ENCODE measurements around the gene RAB7B. TPM values are rescaled to one million over a fixed set of nuclear protein-coding genes. Genes with fewer than 3 reads are reported as not detected.
A peak's percentile ranks its signal among the peaks of the same experiment; 100 is the strongest.

The RAB7B gene
- total RNA-seq, 1 donor from 2014 or later = 6.3 TPM

DNA sequence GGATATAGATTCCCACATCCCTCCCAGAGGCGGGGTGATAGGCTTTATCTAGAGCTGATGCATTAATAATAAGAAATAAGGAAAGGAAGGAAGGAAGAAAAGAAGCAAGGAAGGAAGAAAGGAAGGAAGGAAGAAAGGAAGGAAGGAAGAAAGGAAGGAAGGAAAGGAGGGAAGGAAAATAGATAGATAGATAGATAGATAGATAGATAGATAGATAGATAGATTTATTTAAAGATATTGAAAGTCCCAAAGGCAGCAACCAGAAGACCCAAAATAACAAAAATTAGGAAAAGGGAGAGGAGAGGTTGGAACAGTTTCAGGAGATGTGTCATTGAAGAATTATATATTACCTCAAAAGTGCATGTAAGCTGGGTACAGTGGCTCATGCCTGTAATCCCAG, 47.7 kb downstream of the RAB7B start:
- Histone ChIP-seq H3K36me3 (ENCODE audit: control insufficient read depth in 3 of 3, insufficient read depth in 3 of 3, low read length in 3 of 3) (no peaks in the 10 kb centered on the region), H3K9me3 (ENCODE audit: control insufficient read depth in 3 of 3, low read length in 3 of 3) (no peaks in the 10 kb centered on the region), H3K27ac (ENCODE audit: low read depth, low read length) (no peak overlapping the region), H3K4me3 (ENCODE audit: low read length in 3 of 3) (no peak overlapping the region), H3K27me3 (ENCODE audit: control insufficient read depth in 3 of 3, insufficient read depth in 3 of 3, low read length in 3 of 3) (peaks cover 0 to 2% (median 0%) of the 10 kb centered on the region in 3 donors), H3K9ac (ENCODE audit: low read depth in 1 of 3, low read length in 3 of 3) (no peak overlapping the region), H3K4me1 (ENCODE audit: control insufficient read depth in 3 of 3, insufficient read depth in 3 of 3, low read length in 3 of 3) (peaks cover 6 to 12% (median 9%) of the 10 kb centered on the region in 3 donors)

DNA sequence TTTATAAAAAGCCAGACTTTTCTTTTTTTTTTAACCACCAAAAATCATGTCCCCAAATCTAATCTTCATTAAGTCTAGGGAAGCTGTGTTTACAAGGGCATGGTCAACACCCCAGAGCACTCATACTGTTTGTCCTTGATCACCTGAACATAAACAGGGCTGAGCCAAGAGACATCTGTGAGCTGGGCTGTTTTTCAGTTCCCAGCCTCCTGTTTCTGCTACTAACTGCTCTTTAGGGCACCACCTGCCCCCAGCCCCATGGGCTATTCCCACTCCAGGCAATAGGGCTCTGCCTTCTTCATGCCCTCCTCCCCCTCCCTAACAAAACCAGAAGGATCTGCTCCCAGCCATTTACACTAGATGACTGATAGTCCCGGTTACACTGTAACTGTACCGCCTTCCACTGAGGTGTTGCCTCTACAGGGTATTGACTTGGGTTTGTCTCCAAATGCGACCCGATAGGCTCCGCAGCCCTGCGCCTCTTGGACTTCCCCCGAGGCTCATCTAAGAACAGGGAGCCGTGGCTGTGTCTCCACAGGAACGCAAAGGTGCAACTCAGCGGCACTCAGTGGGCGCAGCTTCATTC, 48.3 kb downstream of the RAB7B start:
- Histone ChIP-seq H3K36me3 (ENCODE audit: control insufficient read depth in 3 of 3, insufficient read depth in 3 of 3, low read length in 3 of 3) (no peaks in the 10 kb centered on the region), H3K4me1 (ENCODE audit: control insufficient read depth in 3 of 3, insufficient read depth in 3 of 3, low read length in 3 of 3) (peaks cover 9 to 18% (median 14%) of the 10 kb centered on the region in 3 donors), H3K4me3 (ENCODE audit: low read length in 3 of 3) (no peak overlapping the region), H3K27me3 (ENCODE audit: control insufficient read depth in 3 of 3, insufficient read depth in 3 of 3, low read length in 3 of 3) (peaks cover 0 to 2% (median 0%) of the 10 kb centered on the region in 3 donors), H3K9ac (ENCODE audit: low read depth in 1 of 3, low read length in 3 of 3) (no peak overlapping the region), H3K27ac (ENCODE audit: low read depth, low read length) (no peak overlapping the region), H3K9me3 (ENCODE audit: control insufficient read depth in 3 of 3, low read length in 3 of 3) (no peaks in the 10 kb centered on the region)

DNA sequence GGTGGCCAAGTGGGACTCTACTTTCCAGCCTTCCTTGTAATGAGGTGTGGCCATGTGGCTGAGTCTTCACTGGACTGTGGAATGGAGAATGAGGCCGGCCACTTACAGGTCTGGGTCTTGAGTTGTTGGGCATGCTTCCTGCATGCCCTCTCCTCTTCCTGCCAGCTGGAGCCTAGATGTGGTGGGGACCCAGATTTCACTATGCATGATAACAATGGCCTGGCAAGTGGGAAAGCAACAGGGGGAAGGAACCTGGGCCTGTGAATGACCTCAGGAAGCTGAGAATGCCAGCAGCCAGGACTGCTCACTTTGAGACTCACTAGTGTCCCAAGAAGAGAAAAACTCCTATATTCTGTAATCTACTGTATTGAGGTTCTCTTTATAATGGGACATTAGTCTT, 51.4 kb downstream of the RAB7B start:
- no peaks in the 10 kb centered on the region for H3K36me3 ChIP-seq (ENCODE audit: control insufficient read depth in 3 of 3, insufficient read depth in 3 of 3, low read length in 3 of 3)

DNA sequence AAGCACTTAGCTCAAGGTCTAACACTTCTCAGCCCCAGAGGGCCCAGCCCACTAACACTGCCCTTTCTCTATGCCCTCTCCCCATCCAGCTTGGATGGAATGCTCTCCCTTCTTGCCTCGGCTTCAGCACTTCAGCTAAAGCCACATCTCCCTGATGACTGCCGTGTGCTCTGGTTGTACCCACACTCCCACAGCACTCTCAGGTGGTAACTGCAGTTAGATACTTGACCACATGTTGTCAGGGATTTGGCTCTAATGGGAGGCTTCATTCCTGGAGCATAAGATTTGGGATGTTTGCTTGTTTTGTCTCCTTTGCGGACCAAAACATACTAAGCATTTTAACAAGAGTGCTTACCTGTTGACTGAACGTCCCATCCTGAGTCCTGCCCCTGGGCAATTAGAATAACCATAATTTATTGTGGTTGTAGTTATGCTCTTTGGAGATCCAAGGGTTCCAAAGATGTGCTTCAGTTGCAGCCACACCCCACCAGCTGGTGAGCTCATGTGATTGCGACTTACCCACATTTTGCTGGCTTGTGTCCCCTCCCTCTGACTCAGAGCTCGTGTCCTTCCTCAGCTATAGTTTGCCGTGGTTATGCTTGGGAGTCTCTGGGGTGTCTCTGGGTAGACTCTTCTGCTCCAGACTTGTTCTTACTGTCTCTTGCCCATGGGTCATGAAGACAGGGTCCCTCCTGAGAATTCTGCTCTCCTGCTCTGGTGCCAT, 52.2 kb downstream of the RAB7B start:
- H3K9ac ChIP-seq (ENCODE audit: low read depth in 1 of 3, low read length in 3 of 3) = no peak overlapping the region
- H3K36me3 ChIP-seq (ENCODE audit: control insufficient read depth in 3 of 3, insufficient read depth in 3 of 3, low read length in 3 of 3) = no peaks in the 10 kb centered on the region
- H3K27ac ChIP-seq (ENCODE audit: low read depth, low read length) = no peak overlapping the region
- H3K4me3 ChIP-seq (ENCODE audit: low read length in 3 of 3) = no peak overlapping the region
- H3K27me3 ChIP-seq (ENCODE audit: control insufficient read depth in 3 of 3, insufficient read depth in 3 of 3, low read length in 3 of 3) = no peaks in the 10 kb centered on the region
- H3K4me1 ChIP-seq (ENCODE audit: control insufficient read depth in 3 of 3, insufficient read depth in 3 of 3, low read length in 3 of 3) = peaks cover 18 to 32% (median 20%) of the 10 kb centered on the region in 3 donors
- H3K9me3 ChIP-seq (ENCODE audit: control insufficient read depth in 3 of 3, low read length in 3 of 3) = no peaks in the 10 kb centered on the region

More for the DNA sequence above, 51.4 kb downstream of the RAB7B start:
- Histone ChIP-seq H3K9ac (ENCODE audit: low read depth in 1 of 3, low read length in 3 of 3) (no peak overlapping the region), H3K27ac (ENCODE audit: low read depth, low read length) (no peak overlapping the region), H3K9me3 (ENCODE audit: control insufficient read depth in 3 of 3, low read length in 3 of 3) (no peaks in the 10 kb centered on the region), H3K27me3 (ENCODE audit: control insufficient read depth in 3 of 3, insufficient read depth in 3 of 3, low read length in 3 of 3) (no peaks in the 10 kb centered on the region), H3K4me3 (ENCODE audit: low read length in 3 of 3) (no peak overlapping the region), H3K4me1 (ENCODE audit: control insufficient read depth in 3 of 3, insufficient read depth in 3 of 3, low read length in 3 of 3) (peaks cover 18 to 28% (median 20%) of the 10 kb centered on the region in 3 donors)

DNA sequence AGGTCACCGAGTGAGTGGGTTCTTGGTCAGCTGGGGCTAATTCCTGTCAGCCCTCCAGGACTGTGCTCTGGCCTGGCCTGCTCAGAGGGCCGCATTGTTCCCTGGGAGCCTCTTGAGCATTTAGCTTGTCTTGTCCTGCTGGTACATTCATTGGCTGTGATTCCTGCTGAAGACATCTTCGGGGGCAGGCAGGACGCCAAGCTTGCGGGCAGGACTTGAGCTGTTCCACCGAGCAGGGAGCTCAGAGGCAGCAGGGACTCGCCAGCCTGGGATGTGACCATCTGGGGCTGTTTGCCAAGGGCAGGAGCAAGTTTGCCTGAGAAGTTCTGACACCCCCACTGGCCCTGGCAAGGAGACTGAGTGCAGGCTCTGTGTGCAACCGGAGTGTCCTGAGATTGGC, 52.9 kb downstream of the RAB7B start:
- H3K27me3 ChIP-seq (ENCODE audit: control insufficient read depth in 3 of 3, insufficient read depth in 3 of 3, low read length in 3 of 3) = no peaks in the 10 kb centered on the region
- peaks cover 18 to 32% (median 20%) of the 10 kb centered on the region in 3 donors for H3K4me1 ChIP-seq (ENCODE audit: control insufficient read depth in 3 of 3, insufficient read depth in 3 of 3, low read length in 3 of 3)
- no peak overlapping the region for H3K9ac ChIP-seq (ENCODE audit: low read depth in 1 of 3, low read length in 3 of 3)
- no peaks in the 10 kb centered on the region for H3K36me3 ChIP-seq (ENCODE audit: control insufficient read depth in 3 of 3, insufficient read depth in 3 of 3, low read length in 3 of 3)
- no peaks in the 10 kb centered on the region for H3K9me3 ChIP-seq (ENCODE audit: control insufficient read depth in 3 of 3, low read length in 3 of 3)
- H3K4me3 ChIP-seq (ENCODE audit: low read length in 3 of 3) = no peak overlapping the region
- no peak overlapping the region for H3K27ac ChIP-seq (ENCODE audit: low read depth, low read length)

DNA sequence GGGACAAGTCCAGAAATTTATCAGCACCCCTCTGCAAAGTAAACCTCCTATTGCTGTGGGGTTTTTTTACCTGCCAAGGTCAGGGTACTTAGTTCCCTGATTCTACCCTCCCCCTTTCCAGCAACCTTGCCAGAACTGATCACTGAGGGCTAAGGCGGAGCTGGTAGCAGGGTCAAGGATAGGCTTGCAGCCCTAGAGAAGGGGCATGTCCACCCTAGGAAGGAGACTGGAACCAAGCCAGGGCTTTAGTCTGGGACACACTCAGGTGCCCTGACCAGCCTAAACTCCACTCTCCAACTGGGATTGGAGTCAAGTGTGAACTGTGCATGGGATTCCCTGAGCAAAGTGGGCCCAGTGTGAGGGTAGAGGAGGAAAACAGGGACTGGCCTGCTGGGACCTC, 53.4 kb downstream of the RAB7B start:
- H3K4me1 ChIP-seq (ENCODE audit: control insufficient read depth in 3 of 3, insufficient read depth in 3 of 3, low read length in 3 of 3) = peaks cover 18 to 32% (median 20%) of the 10 kb centered on the region in 3 donors
- H3K27me3 ChIP-seq (ENCODE audit: control insufficient read depth in 3 of 3, insufficient read depth in 3 of 3, low read length in 3 of 3) = no peaks in the 10 kb centered on the region
- H3K9ac ChIP-seq (ENCODE audit: low read depth in 1 of 3, low read length in 3 of 3) = peak overlapping the region in 1 of 3 donors; percentile 25
- H3K9me3 ChIP-seq (ENCODE audit: control insufficient read depth in 3 of 3, low read length in 3 of 3) = no peaks in the 10 kb centered on the region
- H3K27ac ChIP-seq (ENCODE audit: low read depth, low read length) = no peak overlapping the region
- no peaks in the 10 kb centered on the region for H3K36me3 ChIP-seq (ENCODE audit: control insufficient read depth in 3 of 3, insufficient read depth in 3 of 3, low read length in 3 of 3)
- H3K4me3 ChIP-seq (ENCODE audit: low read length in 3 of 3) = no peak overlapping the region

DNA sequence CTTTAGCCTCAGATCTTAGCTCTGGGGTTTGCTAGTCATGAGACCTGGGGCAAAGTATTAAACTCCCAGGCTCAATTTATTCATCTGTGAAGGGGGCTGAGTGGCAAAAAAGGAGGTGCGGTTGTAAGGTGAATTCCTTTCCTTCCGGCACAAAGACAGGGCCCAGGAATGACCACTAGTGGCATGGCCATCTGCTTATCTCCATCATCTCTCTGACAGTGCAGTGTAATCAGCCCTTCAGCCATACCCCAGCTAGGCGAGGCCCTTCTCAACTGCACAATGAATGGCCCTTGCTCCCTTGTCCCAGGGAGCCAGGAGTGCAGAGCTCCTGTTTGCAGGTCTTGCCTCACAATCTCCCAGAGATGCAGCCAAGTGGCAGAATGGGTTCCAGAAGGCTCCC, 54.3 kb downstream of the RAB7B start:
- Histone ChIP-seq H3K4me3 (ENCODE audit: low read length in 3 of 3) (no peak overlapping the region), H3K9me3 (ENCODE audit: control insufficient read depth in 3 of 3, low read length in 3 of 3) (no peaks in the 10 kb centered on the region), H3K4me1 (ENCODE audit: control insufficient read depth in 3 of 3, insufficient read depth in 3 of 3, low read length in 3 of 3) (peaks cover 18 to 32% (median 20%) of the 10 kb centered on the region in 3 donors), H3K27me3 (ENCODE audit: control insufficient read depth in 3 of 3, insufficient read depth in 3 of 3, low read length in 3 of 3) (no peaks in the 10 kb centered on the region), H3K27ac (ENCODE audit: low read depth, low read length) (no peak overlapping the region), H3K9ac (ENCODE audit: low read depth in 1 of 3, low read length in 3 of 3) (no peak overlapping the region), H3K36me3 (ENCODE audit: control insufficient read depth in 3 of 3, insufficient read depth in 3 of 3, low read length in 3 of 3) (no peaks in the 10 kb centered on the region)

DNA sequence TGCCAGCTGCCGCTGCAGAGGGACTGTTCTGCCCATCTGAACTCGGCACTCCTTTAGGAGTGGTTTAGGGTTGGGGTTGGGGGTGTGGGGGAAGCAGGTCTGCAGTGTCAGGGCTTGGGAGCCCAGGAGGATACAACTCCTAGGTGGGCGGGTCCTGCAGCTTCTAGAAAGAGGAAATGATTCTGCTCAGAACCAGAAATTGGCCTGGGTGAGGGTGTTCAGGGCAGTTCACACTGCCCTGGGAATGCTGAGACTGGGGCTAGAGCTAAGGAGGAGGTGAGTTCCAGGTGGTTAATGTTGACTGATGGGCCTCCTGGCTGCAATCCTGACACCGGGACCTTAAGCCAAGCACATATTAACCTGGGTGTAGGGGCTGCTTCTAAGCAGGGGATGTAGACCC, 55.2 kb downstream of the RAB7B start:
- peaks cover 18 to 32% (median 20%) of the 10 kb centered on the region in 3 donors for H3K4me1 ChIP-seq (ENCODE audit: control insufficient read depth in 3 of 3, insufficient read depth in 3 of 3, low read length in 3 of 3)
- H3K27ac ChIP-seq (ENCODE audit: low read depth, low read length) = no peak overlapping the region
- H3K9ac ChIP-seq (ENCODE audit: low read depth in 1 of 3, low read length in 3 of 3) = no peak overlapping the region
- no peaks in the 10 kb centered on the region for H3K36me3 ChIP-seq (ENCODE audit: control insufficient read depth in 3 of 3, insufficient read depth in 3 of 3, low read length in 3 of 3)
- no peak overlapping the region for H3K4me3 ChIP-seq (ENCODE audit: low read length in 3 of 3)
- H3K27me3 ChIP-seq (ENCODE audit: control insufficient read depth in 3 of 3, insufficient read depth in 3 of 3, low read length in 3 of 3) = peaks cover 0 to 5% (median 0%) of the 10 kb centered on the region in 3 donors
- no peaks in the 10 kb centered on the region for H3K9me3 ChIP-seq (ENCODE audit: control insufficient read depth in 3 of 3, low read length in 3 of 3)

DNA sequence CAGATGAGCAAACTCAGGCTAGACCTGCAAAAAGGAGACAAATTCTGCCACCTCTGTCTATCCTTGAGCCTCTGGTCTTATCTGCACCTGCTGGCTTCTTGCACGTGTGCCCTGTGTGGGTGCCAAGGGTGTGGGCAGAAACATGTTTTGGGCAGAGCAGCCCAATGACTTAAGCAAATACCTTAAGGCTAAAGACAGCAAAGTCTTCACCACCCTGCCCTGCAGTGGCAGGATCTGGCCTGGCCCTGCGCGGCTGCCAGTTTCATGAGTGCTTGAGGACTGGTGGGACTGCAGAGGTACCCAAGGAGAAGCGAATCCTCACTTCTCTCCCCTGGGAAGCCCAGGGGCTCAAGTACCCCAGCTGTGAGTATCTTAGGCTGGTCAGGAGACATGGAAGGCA, 56.2 kb downstream of the RAB7B start:
- Histone ChIP-seq H3K4me1 (ENCODE audit: control insufficient read depth in 3 of 3, insufficient read depth in 3 of 3, low read length in 3 of 3) (peaks cover 18 to 32% (median 20%) of the 10 kb centered on the region in 3 donors), H3K27ac (ENCODE audit: low read depth, low read length) (no peak overlapping the region), H3K36me3 (ENCODE audit: control insufficient read depth in 3 of 3, insufficient read depth in 3 of 3, low read length in 3 of 3) (no peaks in the 10 kb centered on the region), H3K4me3 (ENCODE audit: low read length in 3 of 3) (no peak overlapping the region), H3K9me3 (ENCODE audit: control insufficient read depth in 3 of 3, low read length in 3 of 3) (no peaks in the 10 kb centered on the region), H3K9ac (ENCODE audit: low read depth in 1 of 3, low read length in 3 of 3) (no peak overlapping the region), H3K27me3 (ENCODE audit: control insufficient read depth in 3 of 3, insufficient read depth in 3 of 3, low read length in 3 of 3) (peaks cover 0 to 14% (median 0%) of the 10 kb centered on the region in 3 donors)

DNA sequence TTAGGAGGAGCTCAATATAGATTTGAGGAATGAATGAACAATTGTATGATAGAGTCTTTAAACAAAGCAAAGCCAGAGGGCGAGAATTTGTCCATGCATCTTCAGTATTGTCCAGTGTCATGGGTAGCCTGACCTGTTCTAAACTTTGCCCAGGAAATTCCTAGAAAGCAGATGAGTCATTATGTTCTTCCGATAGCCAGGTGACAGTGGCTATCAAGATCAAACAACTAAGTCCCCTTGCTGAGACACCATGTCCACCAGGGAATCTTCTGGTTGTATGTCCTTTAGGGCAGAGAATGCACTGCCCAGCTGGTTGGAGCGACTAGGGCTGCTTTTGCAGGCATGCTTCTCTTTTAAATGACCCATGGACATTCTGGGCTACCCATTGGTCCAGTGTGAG, 58.1 kb downstream of the RAB7B start:
- H3K36me3 ChIP-seq (ENCODE audit: control insufficient read depth in 3 of 3, insufficient read depth in 3 of 3, low read length in 3 of 3) = no peaks in the 10 kb centered on the region
- peaks cover 0 to 14% (median 3%) of the 10 kb centered on the region in 3 donors for H3K27me3 ChIP-seq (ENCODE audit: control insufficient read depth in 3 of 3, insufficient read depth in 3 of 3, low read length in 3 of 3)
- no peaks in the 10 kb centered on the region for H3K9me3 ChIP-seq (ENCODE audit: control insufficient read depth in 3 of 3, low read length in 3 of 3)
- no peak overlapping the region for H3K4me3 ChIP-seq (ENCODE audit: low read length in 3 of 3)
- H3K4me1 ChIP-seq (ENCODE audit: control insufficient read depth in 3 of 3, insufficient read depth in 3 of 3, low read length in 3 of 3) = peaks cover 5 to 17% (median 13%) of the 10 kb centered on the region in 3 donors
- no peak overlapping the region for H3K9ac ChIP-seq (ENCODE audit: low read depth in 1 of 3, low read length in 3 of 3)
- H3K27ac ChIP-seq (ENCODE audit: low read depth, low read length) = no peak overlapping the region
